ENCODE data around the gene TAF4. TPM values are rescaled to one million over a fixed set of nuclear protein-coding genes. Genes with fewer than 3 reads are reported as not detected.

The TAF4 gene, protein sequence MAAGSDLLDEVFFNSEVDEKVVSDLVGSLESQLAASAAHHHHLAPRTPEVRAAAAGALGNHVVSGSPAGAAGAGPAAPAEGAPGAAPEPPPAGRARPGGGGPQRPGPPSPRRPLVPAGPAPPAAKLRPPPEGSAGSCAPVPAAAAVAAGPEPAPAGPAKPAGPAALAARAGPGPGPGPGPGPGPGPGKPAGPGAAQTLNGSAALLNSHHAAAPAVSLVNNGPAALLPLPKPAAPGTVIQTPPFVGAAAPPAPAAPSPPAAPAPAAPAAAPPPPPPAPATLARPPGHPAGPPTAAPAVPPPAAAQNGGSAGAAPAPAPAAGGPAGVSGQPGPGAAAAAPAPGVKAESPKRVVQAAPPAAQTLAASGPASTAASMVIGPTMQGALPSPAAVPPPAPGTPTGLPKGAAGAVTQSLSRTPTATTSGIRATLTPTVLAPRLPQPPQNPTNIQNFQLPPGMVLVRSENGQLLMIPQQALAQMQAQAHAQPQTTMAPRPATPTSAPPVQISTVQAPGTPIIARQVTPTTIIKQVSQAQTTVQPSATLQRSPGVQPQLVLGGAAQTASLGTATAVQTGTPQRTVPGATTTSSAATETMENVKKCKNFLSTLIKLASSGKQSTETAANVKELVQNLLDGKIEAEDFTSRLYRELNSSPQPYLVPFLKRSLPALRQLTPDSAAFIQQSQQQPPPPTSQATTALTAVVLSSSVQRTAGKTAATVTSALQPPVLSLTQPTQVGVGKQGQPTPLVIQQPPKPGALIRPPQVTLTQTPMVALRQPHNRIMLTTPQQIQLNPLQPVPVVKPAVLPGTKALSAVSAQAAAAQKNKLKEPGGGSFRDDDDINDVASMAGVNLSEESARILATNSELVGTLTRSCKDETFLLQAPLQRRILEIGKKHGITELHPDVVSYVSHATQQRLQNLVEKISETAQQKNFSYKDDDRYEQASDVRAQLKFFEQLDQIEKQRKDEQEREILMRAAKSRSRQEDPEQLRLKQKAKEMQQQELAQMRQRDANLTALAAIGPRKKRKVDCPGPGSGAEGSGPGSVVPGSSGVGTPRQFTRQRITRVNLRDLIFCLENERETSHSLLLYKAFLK
- total RNA-seq: 10 to 100 TPM in 3 of 4 donors, 1 to 10 TPM in 1; 7.7 to 16.0 (median 10.7) TPM

DNA sequence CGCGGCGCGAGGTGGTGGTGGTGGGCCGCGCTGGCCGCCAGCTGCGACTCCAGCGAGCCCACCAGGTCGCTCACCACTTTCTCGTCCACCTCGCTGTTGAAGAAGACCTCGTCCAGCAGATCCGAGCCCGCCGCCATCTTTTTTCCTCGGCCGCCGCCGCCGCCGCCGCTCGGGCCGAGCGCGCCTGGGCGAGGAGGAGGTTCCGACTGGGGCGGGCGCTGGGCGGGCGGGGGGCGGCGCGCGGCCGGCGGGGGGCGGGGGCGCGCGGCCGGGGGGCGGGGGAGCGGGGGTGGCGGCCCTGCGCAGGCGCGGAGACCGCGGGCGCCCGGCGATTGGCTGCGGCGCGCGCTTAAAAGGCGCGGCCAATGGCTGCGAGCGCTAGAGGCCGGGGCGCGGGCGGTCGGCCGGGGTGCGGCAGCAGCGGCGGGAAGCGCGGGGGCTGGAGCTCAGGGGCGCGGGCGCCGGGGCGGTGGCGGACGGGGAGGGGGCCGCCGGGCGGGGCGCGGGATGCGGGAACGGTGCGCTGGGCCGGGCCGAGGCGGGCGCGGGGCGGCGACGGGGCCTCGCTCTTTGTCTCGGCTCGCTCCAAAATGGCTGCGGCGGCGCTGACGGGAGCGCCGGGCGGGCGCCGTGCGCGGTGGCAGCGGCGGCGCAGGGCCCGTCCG is at the start of gene TAF4:
Gene TAF4 (minus strand): TSS at position 208 of the 665 bp plus-strand sequence. CDS start 71 bp downstream, at position 137.
- TF ChIP-seq, protein P1, sequence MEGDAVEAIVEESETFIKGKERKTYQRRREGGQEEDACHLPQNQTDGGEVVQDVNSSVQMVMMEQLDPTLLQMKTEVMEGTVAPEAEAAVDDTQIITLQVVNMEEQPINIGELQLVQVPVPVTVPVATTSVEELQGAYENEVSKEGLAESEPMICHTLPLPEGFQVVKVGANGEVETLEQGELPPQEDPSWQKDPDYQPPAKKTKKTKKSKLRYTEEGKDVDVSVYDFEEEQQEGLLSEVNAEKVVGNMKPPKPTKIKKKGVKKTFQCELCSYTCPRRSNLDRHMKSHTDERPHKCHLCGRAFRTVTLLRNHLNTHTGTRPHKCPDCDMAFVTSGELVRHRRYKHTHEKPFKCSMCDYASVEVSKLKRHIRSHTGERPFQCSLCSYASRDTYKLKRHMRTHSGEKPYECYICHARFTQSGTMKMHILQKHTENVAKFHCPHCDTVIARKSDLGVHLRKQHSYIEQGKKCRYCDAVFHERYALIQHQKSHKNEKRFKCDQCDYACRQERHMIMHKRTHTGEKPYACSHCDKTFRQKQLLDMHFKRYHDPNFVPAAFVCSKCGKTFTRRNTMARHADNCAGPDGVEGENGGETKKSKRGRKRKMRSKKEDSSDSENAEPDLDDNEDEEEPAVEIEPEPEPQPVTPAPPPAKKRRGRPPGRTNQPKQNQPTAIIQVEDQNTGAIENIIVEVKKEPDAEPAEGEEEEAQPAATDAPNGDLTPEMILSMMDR (IDR thresholded peaks at IDR 0.05; ENCODE audit: low read depth): no peak

GRCh38 chr20:62114894-62115293 is 49.2 kb upstream of the TAF4 start:
- TF ChIP-seq, protein P1 (IDR thresholded peaks at IDR 0.05; ENCODE audit: low read depth): no peak

- TF ChIP-seq, protein P1 (IDR thresholded peaks at IDR 0.05; ENCODE audit: low read depth): no peak
Observed at GRCh38 chr20:62112368-62112767, 46.7 kb upstream of the TAF4 start.

- TF ChIP-seq, protein P1 (IDR thresholded peaks at IDR 0.05; ENCODE audit: low read depth): no peak
Observed at GRCh38 chr20:62111148-62111547, 45.5 kb upstream of the TAF4 start.

DNA sequence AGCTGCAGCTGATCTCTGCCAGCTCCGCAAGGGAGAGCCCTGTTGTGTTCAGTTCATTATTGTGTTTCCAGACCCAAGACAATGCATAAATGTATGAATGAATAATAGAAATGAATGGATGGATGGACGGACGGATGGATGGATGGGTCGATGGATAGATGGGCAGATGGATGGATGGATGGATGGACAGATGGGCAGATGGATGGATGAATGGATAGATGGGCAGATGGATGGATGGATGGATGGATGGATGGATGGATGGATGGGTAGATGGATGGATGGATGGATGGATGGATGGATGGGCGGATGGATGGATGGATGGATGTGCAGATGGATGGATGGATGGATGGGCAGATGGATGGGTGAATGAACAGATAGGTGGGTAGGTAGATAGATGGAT is 39.9 kb upstream of the TAF4 start:
- TF ChIP-seq, protein P1 (IDR thresholded peaks at IDR 0.05; ENCODE audit: low read depth): no peak

DNA sequence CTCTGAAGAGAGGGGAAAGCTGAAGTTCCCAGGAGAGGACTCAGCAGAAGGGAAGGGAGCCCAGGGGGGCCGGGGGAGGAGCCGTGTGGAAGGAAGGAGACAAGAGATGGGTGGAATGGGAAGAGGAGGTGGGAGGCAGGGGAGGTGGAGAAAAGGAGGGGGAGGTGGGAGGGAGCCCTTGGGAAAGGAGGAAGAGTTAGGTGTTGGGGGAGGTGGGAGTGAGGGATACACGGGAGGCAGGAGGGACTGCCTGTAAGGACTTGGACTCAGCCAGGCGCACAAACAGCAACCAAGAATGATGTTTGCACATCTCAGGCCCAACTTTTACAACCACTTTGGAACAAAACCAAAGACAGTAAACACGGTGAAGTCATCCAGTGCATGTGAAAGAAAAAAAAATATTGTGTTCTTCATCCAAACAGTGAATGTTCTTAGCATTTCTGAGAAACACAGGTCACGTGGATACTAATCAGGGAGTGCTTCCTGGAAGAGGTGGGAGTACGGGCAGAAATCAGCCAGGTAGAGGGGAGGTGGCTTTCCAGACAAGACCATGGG is 39.2 kb upstream of the TAF4 start:
- TF ChIP-seq, protein P1 (IDR thresholded peaks at IDR 0.05; ENCODE audit: low read depth): no peak
